Activated T-cell treated with anti-CD3 and anti-CD28 coated beads, Interleukin-2, amount 50 U/mL, for 4 hours (primary cell): ENCODE results near the gene SSTR5. TPM values are rescaled to one million over a fixed set of nuclear protein-coding genes. Genes with fewer than 3 reads are reported as not detected.

ENCODE experiments used
- ATAC-seq, 2 donors: fragments of 200-7000 bp; cut with Tn5 transposase; one replicate each; pipeline ENCODE4 v1.10.0; 2021
- DNase-seq: peaks from one replicate; pipeline ENCODE4 v3.0.0-alpha.2; 2020
- H3K27me3 Mint-ChIP-seq: one replicate; pipeline ENCODE4 v1.8.0; 2021; ENCODE audit warnings: low read depth, mixed read lengths
- H3K36me3 Mint-ChIP-seq: one replicate; pipeline ENCODE4 v1.8.0; 2022; ENCODE audit warnings: mixed read lengths; ENCODE audit not compliant: insufficient read depth
- H3K4me1 Mint-ChIP-seq: one replicate; pipeline ENCODE4 v1.8.0; 2021; ENCODE audit warnings: low read depth, mixed read lengths
- H3K4me3 Mint-ChIP-seq: one replicate; pipeline ENCODE4 v1.8.0; 2021; ENCODE audit warnings: mild to moderate bottlenecking, moderate library complexity, mixed read lengths
- H3K9me3 Mint-ChIP-seq: one replicate; pipeline ENCODE4 v1.8.0; 2021; ENCODE audit warnings: mixed read lengths
- total RNA-seq, 3 donors: library from RNA; stranded (reverse); gene quantifications; one replicate each; pipeline ENCODE4 v1.2.1, GENCODE V29; 2021

Gene SSTR5
- total RNA-seq, 3 donors from 2014 or later: not detected

- H3K4me1 Mint-ChIP-seq: peaks cover under 1% of the 10 kb centered on the region
- ATAC-seq (no peak), DNase-seq (no peak)
- no peaks in the 10 kb centered on the region for H3K36me3 Mint-ChIP-seq
- no peak overlapping the region for H3K4me3 Mint-ChIP-seq
- H3K27me3 Mint-ChIP-seq: peaks cover 10% of the 10 kb centered on the region
- no peaks in the 10 kb centered on the region for H3K9me3 Mint-ChIP-seq
These were observed 38.1 kb upstream of the SSTR5 start for GRCh38 chr16:1034230-1035065.

- H3K4me1 Mint-ChIP-seq: no peaks in the 10 kb centered on the region
- H3K36me3 Mint-ChIP-seq: no peaks in the 10 kb centered on the region
- H3K9me3 Mint-ChIP-seq: no peaks in the 10 kb centered on the region
- H3K27me3 Mint-ChIP-seq: peaks cover 6% of the 10 kb centered on the region
- ATAC-seq (no peak), DNase-seq (no peak)
- no peak overlapping the region for H3K4me3 Mint-ChIP-seq
These were observed 37.5 kb upstream of the SSTR5 start for GRCh38 chr16:1035066-1035415.

GRCh38 chr16:1036166-1036565, 36.4 kb upstream of the SSTR5 start:
- Mint-ChIP-seq H3K4me3 (no peak overlapping the region), H3K27me3 (peaks cover 6% of the 10 kb centered on the region), H3K36me3 (no peaks in the 10 kb centered on the region), H3K9me3 (no peaks in the 10 kb centered on the region), H3K4me1 (no peaks in the 10 kb centered on the region)
- DNase-seq: no peak
- ATAC-seq: no peak

GRCh38 chr16:1036726-1037393, 35.7 kb upstream of the SSTR5 start:
- DNase-seq: no peak
- ATAC-seq: no peak
- Mint-ChIP-seq H3K4me3 (no peak overlapping the region), H3K9me3 (no peaks in the 10 kb centered on the region), H3K27me3 (peaks cover 6% of the 10 kb centered on the region), H3K36me3 (no peaks in the 10 kb centered on the region), H3K4me1 (no peaks in the 10 kb centered on the region)

- no peaks in the 10 kb centered on the region for H3K4me1 Mint-ChIP-seq
- H3K36me3 Mint-ChIP-seq: no peaks in the 10 kb centered on the region
- H3K9me3 Mint-ChIP-seq: no peaks in the 10 kb centered on the region
- no peak overlapping the region for H3K4me3 Mint-ChIP-seq
- no peak for ATAC-seq
- DNase-seq: no peak
- peaks cover 10% of the 10 kb centered on the region for H3K27me3 Mint-ChIP-seq
These were observed 34.9 kb upstream of the SSTR5 start for GRCh38 chr16:1037394-1038257.

GRCh38 chr16:1038932-1039331, 33.6 kb upstream of the SSTR5 start:
- DNase-seq: no peak
- H3K27me3 Mint-ChIP-seq: peaks cover 10% of the 10 kb centered on the region
- no peaks in the 10 kb centered on the region for H3K9me3 Mint-ChIP-seq
- ATAC-seq: no peak
- H3K36me3 Mint-ChIP-seq: no peaks in the 10 kb centered on the region
- H3K4me3 Mint-ChIP-seq: no peak overlapping the region
- H3K4me1 Mint-ChIP-seq: no peaks in the 10 kb centered on the region

GRCh38 chr16:1039762-1040161, 32.8 kb upstream of the SSTR5 start:
- DNase-seq (no peak), ATAC-seq (no peak)
- Mint-ChIP-seq H3K9me3 (no peaks in the 10 kb centered on the region), H3K27me3 (peaks cover 10% of the 10 kb centered on the region), H3K4me3 (no peak overlapping the region), H3K4me1 (no peaks in the 10 kb centered on the region), H3K36me3 (no peaks in the 10 kb centered on the region)

- no peaks in the 10 kb centered on the region for H3K36me3 Mint-ChIP-seq
- no peak for DNase-seq
- peaks cover 10% of the 10 kb centered on the region for H3K27me3 Mint-ChIP-seq
- H3K4me1 Mint-ChIP-seq: no peaks in the 10 kb centered on the region
- no peak for ATAC-seq
- no peaks in the 10 kb centered on the region for H3K9me3 Mint-ChIP-seq
- no peak overlapping the region for H3K4me3 Mint-ChIP-seq
These were observed 32.2 kb upstream of the SSTR5 start for GRCh38 chr16:1040346-1040745.

GRCh38 chr16:1042049-1042744, 30.4 kb upstream of the SSTR5 start:
- Mint-ChIP-seq H3K4me3 (no peak overlapping the region), H3K27me3 (peaks cover 6% of the 10 kb centered on the region), H3K9me3 (no peaks in the 10 kb centered on the region), H3K36me3 (no peaks in the 10 kb centered on the region), H3K4me1 (no peaks in the 10 kb centered on the region)
- no peak for ATAC-seq
- DNase-seq: no peak

GRCh38 chr16:1042866-1043265, 29.7 kb upstream of the SSTR5 start:
- DNase-seq (no peak), ATAC-seq (no peak)
- Mint-ChIP-seq H3K36me3 (no peaks in the 10 kb centered on the region), H3K4me3 (no peak overlapping the region), H3K4me1 (no peaks in the 10 kb centered on the region), H3K27me3 (peaks cover 6% of the 10 kb centered on the region), H3K9me3 (no peaks in the 10 kb centered on the region)

- Mint-ChIP-seq H3K4me1 (no peaks in the 10 kb centered on the region), H3K9me3 (no peaks in the 10 kb centered on the region), H3K27me3 (peaks cover 4% of the 10 kb centered on the region), H3K4me3 (no peak overlapping the region), H3K36me3 (no peaks in the 10 kb centered on the region)
- DNase-seq: no peak
- ATAC-seq: no peak
These were observed 28.6 kb upstream of the SSTR5 start for GRCh38 chr16:1043881-1044451.

GRCh38 chr16:1044460-1045309, 27.9 kb upstream of the SSTR5 start:
- peaks cover 4% of the 10 kb centered on the region for H3K27me3 Mint-ChIP-seq
- no peak overlapping the region for H3K4me3 Mint-ChIP-seq
- DNase-seq (no peak), ATAC-seq (no peak)
- H3K4me1 Mint-ChIP-seq: no peaks in the 10 kb centered on the region
- no peaks in the 10 kb centered on the region for H3K36me3 Mint-ChIP-seq
- no peaks in the 10 kb centered on the region for H3K9me3 Mint-ChIP-seq

GRCh38 chr16:1045310-1045992, 27.1 kb upstream of the SSTR5 start:
- no peak for DNase-seq
- no peak overlapping the region for H3K4me3 Mint-ChIP-seq
- no peaks in the 10 kb centered on the region for H3K4me1 Mint-ChIP-seq
- no peak for ATAC-seq
- no peaks in the 10 kb centered on the region for H3K9me3 Mint-ChIP-seq
- H3K36me3 Mint-ChIP-seq: no peaks in the 10 kb centered on the region
- H3K27me3 Mint-ChIP-seq: peaks cover 4% of the 10 kb centered on the region
